MCF 10A (cell line): ENCODE measurements around the gene C22orf23. TPM values are rescaled to one million over a fixed set of nuclear protein-coding genes. Genes with fewer than 3 reads are reported as not detected.
A peak's percentile ranks its signal among the peaks of the same experiment; 100 is the strongest.

Source experiments
- BruUV-seq: library from RNA; stranded (reverse); fragments of 400-500 nt; replicated peaks from 2 replicates; lab custom pipeline; 2021; lab: Mats Ljungman, UMichigan
- CTCF ChIA-PET: fragments of 300-600 bp; sonication (Branson Sonifier 250); formaldehyde crosslinking; extraction: SDS; loops from one replicate; lab custom pipeline; 2021; ENCODE audit warnings: antibody characterized with exemption, inconsistent platforms; lab: Yijun Ruan, JAX
- POLR2A ChIA-PET: fragments of 300-600, 350-650 bp; sonication (Branson Sonifier 250); formaldehyde crosslinking; extraction: SDS; loops from one replicate; lab custom pipeline; 2020; ENCODE audit warnings: antibody characterized with exemption, inconsistent platforms; lab: Yijun Ruan, JAX
- DNase-seq: peaks from one replicate; pipeline ENCODE4 v3.0.0-alpha.2; 2018; ENCODE audit not compliant: unreplicated experiment
- H3K27ac Mint-ChIP-seq: one replicate; pipeline ENCODE4 v1.8.0; 2022; ENCODE audit warnings: mild to moderate bottlenecking, low read depth, mixed read lengths; ENCODE audit not compliant: unreplicated experiment
- H3K27me3 Mint-ChIP-seq: one replicate; pipeline ENCODE4 v1.8.0; 2022; ENCODE audit warnings: mixed read lengths; ENCODE audit not compliant: insufficient read depth, unreplicated experiment
- H3K36me3 Mint-ChIP-seq: one replicate; pipeline ENCODE4 v1.8.0; 2022; ENCODE audit warnings: mild to moderate bottlenecking, moderate library complexity, mixed read lengths; ENCODE audit not compliant: insufficient read depth, unreplicated experiment
- H3K4me1 Mint-ChIP-seq: one replicate; pipeline ENCODE4 v1.8.0; 2022; ENCODE audit warnings: mixed read lengths; ENCODE audit not compliant: insufficient read depth, unreplicated experiment
- H3K4me3 Mint-ChIP-seq: one replicate; pipeline ENCODE4 v1.8.0; 2022; ENCODE audit warnings: mild to moderate bottlenecking, moderate library complexity, mixed read lengths; ENCODE audit not compliant: unreplicated experiment
- H3K9me3 Mint-ChIP-seq: one replicate; pipeline ENCODE4 v1.8.0; 2022; ENCODE audit warnings: mixed read lengths; ENCODE audit not compliant: unreplicated experiment
- CTCF ChIP-seq: fragments of 200-600 bp; IDR thresholded peaks from one replicate; pipeline ENCODE4 v1.8.0; 2022; ENCODE audit warnings: antibody characterized with exemption, mild to moderate bottlenecking; ENCODE audit not compliant: unreplicated experiment
- intact Hi-C: fragments of 100-400 bp; cut with micrococcal nuclease; formaldehyde crosslinking; loops from 2 replicates; pipeline ENCODE4 v1.14.1; 2022
- total RNA-seq: library from RNA; stranded (reverse); gene quantifications from 2 replicates; pipeline ENCODE4 v1.2.3, GENCODE V29; 2022

The C22orf23 gene
- total RNA-seq, 1 experiment from 2014 or later = not detected

GRCh38 chr22:37965940-37966664 is 12.7 kb upstream of the C22orf23 start:
- Mint-ChIP-seq H3K4me1 (peaks cover 6% of the 10 kb centered on the region), H3K4me3 (no peak overlapping the region), H3K9me3 (no peaks in the 10 kb centered on the region), H3K27ac (peak overlapping the region; percentile 31), H3K36me3 (peaks cover 63% of the 10 kb centered on the region), H3K27me3 (no peaks in the 10 kb centered on the region)
- no peak for TF ChIP-seq CTCF
- POLR2A ChIA-PET = interaction anchor here (0.6 to 3.0 kb wide), 8 partner anchors 12 to 159 kb away, joined by 3 to 16 read pairs (median 4); partner anchors contain the start of genes C22orf23, GCAT, MICALL1 and POLR2F
- peak; percentile 37 for DNase-seq
- CTCF ChIA-PET = interaction anchor here (0.6 to 2.3 kb wide), 21 partner anchors 9 to 516 kb away, joined by 3 to 20 read pairs (median 4); partner anchors contain the start of genes GALR3, MICALL1 and SOX10
- no TSS peak for BruUV-seq
- intact Hi-C loops = loop anchor here (1.0 kb wide), 4 partner anchors 60 to 359 kb away; partner anchors contain the start of gene MICALL1

GRCh38 chr22:37961062-37961461 is 7.7 kb upstream of the C22orf23 start:
- DNase-seq = no peak
- intact Hi-C loops = no loop called here
- no peak overlapping the region for H3K27ac Mint-ChIP-seq
- POLR2A ChIA-PET = no interaction called here
- H3K36me3 Mint-ChIP-seq = peaks cover 83% of the 10 kb centered on the region
- H3K4me3 Mint-ChIP-seq = no peak overlapping the region
- no peak for TF ChIP-seq CTCF
- CTCF ChIA-PET = interaction anchor here (0.6 kb wide), 3 partner anchors 72 to 318 kb away, joined by 3 to 4 read pairs (median 4); no protein-coding TSS in a partner anchor
- peaks cover 10% of the 10 kb centered on the region for H3K4me1 Mint-ChIP-seq
- no TSS peak for BruUV-seq
- no peaks in the 10 kb centered on the region for H3K9me3 Mint-ChIP-seq
- no peaks in the 10 kb centered on the region for H3K27me3 Mint-ChIP-seq

- CTCF ChIA-PET = interaction anchor here (0.6 to 1.9 kb wide), 7 partner anchors 28 to 185 kb away, joined by 3 to 7 read pairs (median 4); no protein-coding TSS in a partner anchor
These were observed 5.9 kb upstream of the C22orf23 start for GRCh38 chr22:37959231-37959825.

More at GRCh38 chr22:37959231-37959825, 5.9 kb upstream of the C22orf23 start:
- no TSS peak for BruUV-seq
- DNase-seq = no peak
- intact Hi-C loops = no loop called here
- Mint-ChIP-seq H3K9me3 (no peaks in the 10 kb centered on the region), H3K36me3 (peaks cover 79% of the 10 kb centered on the region), H3K27ac (no peak overlapping the region), H3K27me3 (no peaks in the 10 kb centered on the region), H3K4me3 (no peak overlapping the region), H3K4me1 (peaks cover 17% of the 10 kb centered on the region)
- POLR2A ChIA-PET = no interaction called here
- TF ChIP-seq CTCF = no peak
